Lower lobe of right lung (tissue), 2 donors: ENCODE measurements around the gene MTNR1A. TPM values are rescaled to one million over a fixed set of nuclear protein-coding genes. Genes with fewer than 3 reads are reported as not detected.

ENCODE experiments used
- ATAC-seq, 2 donors: fragments of 200-7000 bp; cut with Tn5 transposase; one replicate each; pipeline ENCODE4 v1.9.1; 2020 to 2022; ENCODE audit warnings: mild to moderate bottlenecking in 2 of 2, moderate library complexity in 2 of 2
- DNase-seq: peaks from one replicate; pipeline ENCODE4 v3.0.0-alpha.2; 2020
- H3K27ac ChIP-seq: fragments of 200-600 bp; one replicate; pipeline ENCODE4 v1.8.0; 2022
- H3K27me3 ChIP-seq: fragments of 200-600 bp; one replicate; pipeline ENCODE4 v1.8.0; 2022; ENCODE audit warnings: low read depth
- H3K36me3 ChIP-seq: fragments of 200-600 bp; one replicate; pipeline ENCODE4 v1.8.0; 2022; ENCODE audit warnings: mild to moderate bottlenecking
- H3K4me1 ChIP-seq: fragments of 200-600 bp; one replicate; pipeline ENCODE4 v1.8.0; 2022
- H3K4me3 ChIP-seq: fragments of 200-600 bp; one replicate; pipeline ENCODE4 v1.8.0; 2022; ENCODE audit warnings: mild to moderate bottlenecking
- H3K9me3 ChIP-seq: fragments of 200-600 bp; one replicate; pipeline ENCODE4 v1.8.0; 2022
- CTCF ChIP-seq: fragments of 200-600 bp; IDR thresholded peaks from one replicate; pipeline ENCODE4 v1.8.0; 2022; ENCODE audit warnings: antibody characterized with exemption, mild to moderate bottlenecking
- intact Hi-C: fragments of 100-400 bp; cut with DNase I; formaldehyde crosslinking; loops from one replicate; pipeline ENCODE4 v1.11.0; 2022
- total RNA-seq: library from RNA; stranded (reverse); fragmentation: NEBNext Ultra II Directional; extraction: Animal tissue kit (Norgen Biotek cat#: 25700); gene quantifications from one replicate; pipeline ENCODE4 v1.2.1, GENCODE V29; 2021
- donor health status: DM: no; HTN: yes; CAD: no; lungs with severe emphysema.

Gene MTNR1A
- total RNA-seq, 1 donor from 2014 or later: not detected

GRCh38 chr4:186494496-186494895 lies 60.9 kb downstream of the MTNR1A start:
- ATAC-seq (no peak), DNase-seq (no peak)
- TF ChIP-seq CTCF: no peak
- intact Hi-C loops: no loop called here
- H3K9me3 ChIP-seq: peaks cover 7% of the 10 kb centered on the region
- H3K4me3 ChIP-seq: no peak overlapping the region
- no peaks in the 10 kb centered on the region for H3K27me3 ChIP-seq
- H3K36me3 ChIP-seq: no peaks in the 10 kb centered on the region
- H3K27ac ChIP-seq: no peak overlapping the region
- H3K4me1 ChIP-seq: no peaks in the 10 kb centered on the region

- DNase-seq (no peak), ATAC-seq (no peak)
- no peaks in the 10 kb centered on the region for H3K9me3 ChIP-seq
- intact Hi-C loops: no loop called here
- H3K36me3 ChIP-seq: no peaks in the 10 kb centered on the region
- TF ChIP-seq CTCF: no peak
- no peaks in the 10 kb centered on the region for H3K27me3 ChIP-seq
- H3K4me1 ChIP-seq: no peaks in the 10 kb centered on the region
- no peak overlapping the region for H3K4me3 ChIP-seq
- no peak overlapping the region for H3K27ac ChIP-seq
Observed at GRCh38 chr4:186487726-186488125, 67.6 kb downstream of the MTNR1A start.

- H3K27me3 ChIP-seq: no peaks in the 10 kb centered on the region
- DNase-seq (no peak), ATAC-seq (peak in 1 of 2 donors; percentile 25)
- no peaks in the 10 kb centered on the region for H3K9me3 ChIP-seq
- H3K36me3 ChIP-seq: no peaks in the 10 kb centered on the region
- H3K4me1 ChIP-seq: no peaks in the 10 kb centered on the region
- TF ChIP-seq CTCF: no peak
- intact Hi-C loops: no loop called here
- no peak overlapping the region for H3K27ac ChIP-seq
- no peak overlapping the region for H3K4me3 ChIP-seq
Observed at GRCh38 chr4:186486172-186486571, 69.2 kb downstream of the MTNR1A start.

- DNase-seq: no peak
- H3K36me3 ChIP-seq: no peaks in the 10 kb centered on the region
- no peak overlapping the region for H3K4me3 ChIP-seq
Observed at GRCh38 chr4:186485561-186486062, 69.8 kb downstream of the MTNR1A start.

GRCh38 chr4:186485150-186485549 lies 70.2 kb downstream of the MTNR1A start:
- Histone ChIP-seq H3K9me3 (no peaks in the 10 kb centered on the region), H3K4me1 (no peaks in the 10 kb centered on the region), H3K27ac (no peak overlapping the region), H3K27me3 (no peaks in the 10 kb centered on the region), H3K4me3 (no peak overlapping the region), H3K36me3 (no peaks in the 10 kb centered on the region)
- intact Hi-C loops: no loop called here
- no peak for TF ChIP-seq CTCF
- DNase-seq: no peak
- no peak for ATAC-seq

More at GRCh38 chr4:186485561-186486062, 69.8 kb downstream of the MTNR1A start:
- intact Hi-C loops: no loop called here
- Histone ChIP-seq H3K9me3 (no peaks in the 10 kb centered on the region), H3K27ac (no peak overlapping the region), H3K4me1 (no peaks in the 10 kb centered on the region), H3K27me3 (no peaks in the 10 kb centered on the region)
- ATAC-seq: peak in 1 of 2 donors; percentile 27
- TF ChIP-seq CTCF: no peak

GRCh38 chr4:186483656-186484055 lies 71.7 kb downstream of the MTNR1A start:
- H3K36me3 ChIP-seq: no peaks in the 10 kb centered on the region
- intact Hi-C loops: no loop called here
- H3K4me3 ChIP-seq: no peak overlapping the region
- ATAC-seq (no peak), DNase-seq (no peak)
- H3K27me3 ChIP-seq: no peaks in the 10 kb centered on the region
- no peak for TF ChIP-seq CTCF
- no peaks in the 10 kb centered on the region for H3K4me1 ChIP-seq
- H3K27ac ChIP-seq: no peak overlapping the region
- H3K9me3 ChIP-seq: no peaks in the 10 kb centered on the region
